HG02623 (cell line): ENCODE results near the gene GLYR1.

Experiments used
- ATAC-seq: cut with Tn5 transposase; IDR thresholded peaks from one replicate; pipeline ENCODE4 v1.9.1; 2021; ENCODE audit warnings: moderate library complexity; ENCODE audit not compliant: unreplicated experiment

Gene GLYR1

DNA sequence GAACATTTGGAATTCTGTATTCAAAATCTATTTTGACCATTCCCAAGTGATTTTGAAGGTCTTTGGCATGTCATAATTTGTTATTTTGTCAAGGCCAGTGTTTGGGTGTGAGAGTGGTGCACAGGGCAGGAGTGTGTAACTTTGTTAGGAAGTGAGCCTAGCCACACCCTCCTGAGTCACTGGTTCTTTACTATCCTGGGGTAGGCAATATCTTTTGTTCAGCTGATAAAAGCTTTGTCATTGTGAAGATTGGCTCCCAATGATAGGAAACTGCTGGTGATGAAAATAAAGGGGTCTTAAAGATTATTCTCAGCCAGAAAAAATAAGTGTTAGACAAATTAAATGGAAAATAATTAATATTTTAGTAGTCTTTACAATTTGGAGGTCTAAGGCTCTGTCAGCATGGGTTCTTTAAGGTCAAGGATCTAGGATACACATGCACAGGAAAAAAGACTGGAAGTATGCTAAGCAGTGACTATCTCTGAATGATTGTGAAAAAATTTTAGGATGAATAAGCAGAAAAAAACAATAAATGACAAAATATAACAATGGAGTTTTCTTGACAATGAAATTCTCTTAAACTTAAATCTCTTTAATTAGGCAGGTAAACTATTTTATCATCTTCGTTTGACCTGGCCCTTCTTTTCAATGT, 5.3 kb upstream of the GLYR1 start:
- no peak for ATAC-seq

DNA sequence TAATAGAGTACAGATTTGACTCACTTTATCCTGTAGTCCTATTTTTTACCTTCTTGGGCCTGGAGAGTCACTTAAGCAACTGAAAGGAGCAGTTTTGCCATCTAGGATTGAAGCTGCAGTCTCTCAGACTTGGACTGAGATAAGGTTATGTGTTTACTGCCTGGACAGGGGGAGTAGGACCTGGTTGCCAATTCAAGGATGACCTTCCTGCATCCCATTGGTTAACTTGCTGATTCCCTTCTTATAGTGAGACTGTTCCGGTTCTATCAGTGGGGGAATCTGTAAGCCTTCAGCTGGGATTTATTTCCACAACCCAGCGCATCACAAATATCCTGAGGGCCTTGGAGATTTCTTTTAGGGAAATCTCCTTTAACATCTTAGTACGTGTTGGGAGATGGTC, 3.1 kb upstream of the GLYR1 start:
- no peak for ATAC-seq

DNA sequence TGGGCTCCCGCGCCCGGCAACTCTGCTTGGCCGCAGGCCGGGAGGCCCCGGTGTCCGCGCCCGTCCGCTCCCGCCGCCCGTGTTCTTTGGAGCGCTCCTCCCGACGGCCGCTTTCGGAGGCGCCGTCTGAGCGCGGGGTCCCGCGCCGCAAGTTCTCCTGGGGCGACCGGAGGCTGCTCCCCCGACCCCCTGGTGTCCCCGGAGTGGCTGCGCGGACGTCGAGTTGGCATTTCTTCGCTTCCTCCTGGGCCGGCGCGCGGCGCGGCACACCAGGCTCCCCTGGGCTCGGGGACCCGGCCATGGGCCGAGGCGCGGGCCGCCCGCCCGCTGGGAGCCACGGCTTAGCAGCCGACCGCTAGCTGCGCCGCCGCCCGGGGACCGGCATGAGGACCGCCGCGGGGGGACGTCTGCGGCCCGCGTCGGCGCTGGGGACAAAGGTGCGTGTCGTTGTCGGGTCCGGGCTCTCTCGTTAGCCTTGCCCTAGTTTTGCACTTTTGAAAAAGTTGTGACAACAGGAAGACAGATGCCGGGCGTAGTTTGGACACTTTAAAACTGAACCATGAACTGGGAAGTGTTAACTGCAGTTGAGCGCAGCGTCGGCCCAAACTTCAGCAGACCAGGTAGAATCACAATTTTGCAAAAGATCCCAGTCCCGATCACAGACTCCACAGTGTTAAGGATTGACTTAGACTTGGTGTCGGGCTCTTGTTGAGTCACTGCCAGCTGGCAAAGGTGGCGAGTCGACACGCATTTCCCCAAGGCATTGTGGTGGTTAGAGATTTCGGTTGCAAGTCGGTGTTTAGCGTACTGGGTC, 893 bp upstream of the GLYR1 start:
- peak; percentile 15 for ATAC-seq

DNA sequence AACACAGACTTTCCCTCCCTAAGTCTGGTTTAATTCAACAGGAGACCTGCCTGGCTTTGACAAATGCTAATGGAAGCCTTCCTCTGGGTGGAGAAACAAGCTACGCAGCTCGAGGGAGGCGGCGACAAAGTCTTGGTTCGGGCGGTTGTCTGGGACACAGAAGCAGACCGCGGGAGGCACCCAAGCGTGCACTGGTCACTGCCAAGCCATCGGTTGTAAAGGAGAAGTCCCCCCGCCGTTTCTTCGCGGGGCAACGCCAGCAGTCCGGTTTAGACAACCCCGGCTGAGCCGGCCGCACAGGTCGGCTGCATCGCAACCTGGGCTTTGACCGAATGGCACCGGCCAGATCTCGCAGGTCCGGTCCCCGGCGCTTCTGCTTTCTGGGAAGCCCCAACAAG, 586 bp downstream of the GLYR1 start:
- no peak for ATAC-seq

DNA sequence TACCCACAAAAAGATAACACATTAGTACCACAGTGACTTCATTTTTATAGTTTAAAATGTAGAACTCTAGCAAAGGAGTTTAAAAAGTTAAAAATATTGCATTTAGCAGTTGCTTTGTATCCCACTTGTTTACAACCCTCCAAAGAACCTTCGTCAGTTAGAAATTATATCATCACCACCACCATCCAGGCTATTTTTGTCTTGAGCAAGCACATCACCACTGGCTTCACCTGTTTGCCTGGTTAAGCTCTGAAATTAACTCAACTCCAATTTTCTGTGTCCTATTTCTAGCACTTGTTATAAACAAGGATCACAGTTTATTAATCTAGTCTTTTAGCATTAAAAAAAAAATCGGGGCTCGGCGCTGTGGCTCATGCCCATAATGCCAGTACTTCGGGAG, 6.1 kb downstream of the GLYR1 start:
- ATAC-seq: no peak

DNA sequence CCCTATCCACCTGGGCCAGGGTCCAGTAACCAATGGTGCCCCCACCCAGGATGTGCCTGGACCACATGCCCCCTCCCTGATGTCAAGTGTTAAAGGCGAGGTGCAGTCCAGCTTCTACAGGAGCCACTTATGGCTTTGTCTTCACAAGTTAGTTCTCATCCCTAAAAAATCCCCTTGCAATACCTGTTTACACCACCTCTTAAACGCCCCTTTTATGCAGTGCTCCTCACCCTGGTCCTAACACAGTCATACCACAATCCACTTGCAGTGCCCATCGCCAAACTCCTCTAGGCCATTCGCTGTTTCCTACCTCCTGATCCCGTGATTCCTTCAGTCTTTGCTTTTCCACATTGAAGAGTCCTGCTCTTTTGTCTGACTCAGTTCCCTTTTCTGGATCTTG, 7.1 kb downstream of the GLYR1 start:
- no peak for ATAC-seq

DNA sequence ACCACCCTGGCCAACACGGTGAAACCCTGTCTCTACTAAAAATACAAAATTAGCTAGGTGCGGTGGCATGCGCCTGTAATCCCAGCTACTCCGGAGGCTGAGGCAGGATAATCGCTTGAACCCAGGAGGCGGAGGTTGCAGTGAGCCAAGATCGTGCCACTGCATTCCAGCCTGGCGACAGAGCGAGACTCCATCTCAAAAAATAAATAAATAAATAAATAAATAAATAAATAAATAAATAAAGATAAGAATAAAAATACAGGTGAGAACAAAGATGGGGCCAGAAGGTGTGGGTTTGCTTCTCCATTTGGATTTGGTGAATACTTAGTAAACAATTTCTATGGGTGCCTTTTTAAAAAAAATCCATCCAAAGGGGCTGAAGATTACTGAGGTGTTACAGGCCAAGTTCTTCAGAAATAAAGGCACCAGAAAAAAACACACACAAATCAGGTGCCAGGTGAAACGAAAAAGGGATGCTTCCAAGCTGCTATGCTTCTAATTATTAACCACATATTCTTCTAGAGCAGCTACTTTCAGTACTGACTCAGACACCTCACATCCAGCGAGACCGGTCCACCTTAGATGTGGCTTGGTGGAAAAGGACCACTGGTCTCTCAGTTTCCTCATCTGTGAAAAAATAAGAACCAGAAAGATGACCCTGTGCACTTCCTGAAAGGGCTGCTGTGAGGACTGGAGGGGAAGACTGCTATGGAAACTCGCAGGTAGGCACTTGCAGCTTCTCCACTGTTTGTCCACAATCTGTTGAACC, 9.2 kb downstream of the GLYR1 start:
- no peak for ATAC-seq

DNA sequence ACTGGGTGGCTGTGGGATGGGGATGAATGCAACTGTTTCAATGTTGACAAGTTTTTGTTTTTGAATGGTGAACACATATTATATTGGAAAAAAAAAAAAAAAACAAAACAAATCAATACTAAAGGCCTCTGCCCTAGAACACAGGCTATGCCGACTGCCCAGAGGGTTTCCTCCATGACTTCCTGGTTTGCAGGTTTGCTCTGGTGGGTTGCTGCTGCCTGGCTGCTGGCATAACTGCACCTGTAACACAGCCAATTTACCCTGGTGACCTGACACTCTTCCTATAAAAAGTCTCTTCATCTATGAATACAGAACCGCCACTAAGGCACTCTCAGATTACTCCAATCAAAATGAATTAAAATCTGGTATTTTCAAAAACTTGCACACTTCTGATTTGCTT, 10.4 kb downstream of the GLYR1 start:
- no peak for ATAC-seq

DNA sequence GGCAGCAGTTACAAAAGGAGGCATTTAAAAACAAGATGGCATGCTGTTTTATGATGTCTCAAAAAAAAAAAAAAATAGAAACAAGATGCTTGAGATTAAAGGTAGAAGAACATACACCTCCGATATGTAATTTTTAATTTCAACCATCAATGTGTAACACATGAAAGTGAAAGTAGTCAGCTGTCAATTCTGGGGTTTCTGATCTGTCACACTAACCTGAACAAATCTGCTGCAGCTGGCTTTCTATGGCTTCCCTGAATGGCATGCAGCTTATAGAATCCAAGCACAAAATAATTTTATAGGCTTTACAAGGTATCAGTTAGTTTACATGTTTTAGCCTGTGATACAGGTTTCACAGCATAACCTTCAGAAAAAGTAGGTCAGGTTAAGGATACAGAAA, 13.5 kb downstream of the GLYR1 start:
- ATAC-seq: no peak

DNA sequence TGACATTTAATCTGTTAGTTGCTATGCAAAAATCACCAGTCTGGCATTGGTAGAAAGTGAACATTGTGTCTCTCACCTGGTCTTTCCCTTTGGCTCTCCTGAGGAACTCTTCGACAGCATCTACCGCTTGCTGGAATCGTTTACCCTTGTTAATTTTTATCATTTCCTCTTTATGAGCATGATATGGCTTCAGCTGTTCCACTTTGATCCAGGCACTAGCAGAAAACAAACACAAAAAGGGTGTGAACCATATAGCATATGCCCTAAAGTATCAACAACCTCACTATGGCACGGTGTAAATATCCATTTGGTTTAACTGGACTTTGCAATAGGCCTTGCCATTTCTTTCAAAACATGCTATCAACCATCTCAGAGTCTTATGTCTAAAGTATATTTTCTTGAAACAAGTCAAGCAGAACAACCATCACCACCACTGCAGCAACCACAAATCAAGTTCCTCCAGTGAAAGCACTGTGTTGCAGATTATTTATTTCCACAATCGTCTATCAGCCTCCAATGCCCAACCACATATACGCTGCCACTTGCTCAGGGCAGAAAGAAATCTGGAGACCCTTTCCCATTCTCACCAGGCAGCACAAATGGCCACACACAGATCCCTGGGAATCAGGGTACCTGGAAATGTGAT, 14.3 kb downstream of the GLYR1 start:
- ATAC-seq: no peak

DNA sequence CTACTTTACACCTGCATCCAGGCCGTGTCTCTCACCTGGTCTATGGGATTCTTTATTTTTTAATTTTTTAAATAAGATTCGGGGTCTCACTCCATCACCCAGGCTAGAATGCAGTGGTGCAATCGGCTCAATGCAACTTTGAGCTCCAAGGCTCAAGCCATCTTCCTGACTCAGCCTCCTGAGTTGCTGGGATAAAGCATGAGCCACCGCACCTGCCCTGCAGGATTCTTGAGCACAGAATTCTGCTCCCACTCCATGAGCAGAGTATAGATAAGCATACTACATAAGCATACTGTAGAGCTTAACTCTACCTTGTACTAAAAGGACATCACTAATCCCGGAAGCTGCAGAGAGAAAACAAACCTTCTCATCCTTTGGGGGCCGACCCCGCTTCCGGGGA, 15.5 kb downstream of the GLYR1 start:
- no peak for ATAC-seq

DNA sequence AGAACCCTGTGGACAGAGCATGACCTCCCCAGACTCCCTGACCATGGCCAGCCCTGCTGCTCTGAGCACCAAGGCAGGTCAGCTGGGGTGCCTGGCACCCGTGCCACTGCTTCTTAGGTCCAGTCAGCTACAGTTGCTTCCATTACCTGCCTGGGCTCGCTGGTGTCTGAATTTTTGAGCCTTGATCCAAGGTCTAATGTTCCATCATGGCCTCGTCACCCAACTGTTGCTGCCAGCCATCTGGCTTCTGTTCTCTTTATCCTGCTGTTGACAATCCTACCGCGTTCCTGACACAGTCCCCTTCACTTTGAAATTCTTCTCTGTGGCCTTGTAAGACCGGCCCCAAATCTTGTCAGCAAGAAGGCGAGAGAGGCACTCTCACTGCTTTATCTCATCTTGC, 16.7 kb downstream of the GLYR1 start:
- ATAC-seq: no peak

DNA sequence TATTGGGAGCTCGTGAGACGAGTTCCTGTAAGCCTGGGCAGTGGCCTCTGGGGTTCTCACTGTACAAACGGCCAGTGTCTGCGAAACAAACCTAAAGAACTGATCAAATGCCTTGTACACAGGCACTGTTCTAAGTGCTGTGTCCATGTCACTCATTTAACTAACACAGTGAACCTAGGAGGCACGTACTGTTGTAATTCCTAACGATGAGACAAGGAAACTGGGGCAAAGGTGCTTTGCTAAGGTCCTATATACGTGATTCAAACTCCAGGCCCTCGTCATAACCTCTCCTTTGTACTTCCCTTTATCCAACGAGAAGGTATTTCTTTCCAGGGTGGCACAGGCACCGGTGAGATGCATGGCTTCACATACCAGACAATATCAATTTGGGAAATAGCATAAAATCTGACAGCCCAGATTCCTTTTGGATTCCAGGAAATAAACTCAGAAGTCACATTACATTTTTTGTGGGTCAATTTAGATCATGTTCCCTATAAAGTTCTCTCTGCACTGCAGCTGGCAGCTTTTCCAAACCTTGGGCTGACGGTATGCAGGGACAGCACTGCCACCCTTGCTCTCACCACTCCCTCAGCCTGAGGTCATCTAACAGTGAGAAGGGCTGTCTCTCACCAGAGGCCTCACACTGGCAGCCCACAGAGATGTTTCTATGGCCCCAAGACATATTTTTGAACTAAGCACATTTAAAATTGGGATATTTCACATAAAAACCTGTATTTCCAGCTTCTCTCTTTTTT, 18.3 kb downstream of the GLYR1 start:
- no peak for ATAC-seq

DNA sequence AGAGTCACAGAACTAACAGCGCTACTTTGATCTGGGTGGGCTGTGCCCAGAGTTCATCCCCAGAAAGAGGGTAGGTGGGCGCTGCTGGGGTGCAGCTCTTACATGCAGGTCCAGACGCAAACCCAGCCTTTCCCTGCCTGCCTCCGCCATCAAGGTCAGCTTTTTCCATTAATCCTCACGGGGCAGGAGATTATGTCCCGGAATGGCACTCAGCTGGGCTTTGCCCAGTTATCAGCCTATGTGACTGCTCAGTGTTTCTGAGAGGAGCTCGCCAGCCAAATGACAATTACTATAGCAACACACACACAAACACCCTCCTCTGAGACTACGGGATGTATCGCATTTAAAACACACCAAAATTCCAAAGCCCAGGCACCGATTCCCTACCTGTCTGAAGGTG, 20.1 kb downstream of the GLYR1 start:
- ATAC-seq: no peak

DNA sequence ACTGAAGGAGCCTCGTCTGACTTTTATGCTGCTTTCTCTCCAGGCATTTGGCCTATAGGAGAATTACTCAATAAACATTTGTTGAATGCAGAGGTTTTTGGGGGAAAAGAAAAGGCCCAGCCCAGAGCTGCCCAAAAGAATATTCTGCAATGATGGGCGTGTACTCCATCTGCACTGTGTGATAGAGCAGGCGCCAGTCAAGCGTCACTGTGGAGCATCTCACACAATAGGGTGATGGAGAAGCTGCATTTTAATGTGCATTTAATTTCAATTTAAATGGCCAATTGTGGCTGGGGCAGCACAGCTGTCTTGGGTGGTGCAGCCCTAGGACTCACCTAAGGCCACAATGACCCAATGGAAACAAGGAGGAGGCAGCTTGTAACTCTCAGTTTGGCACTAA, 20.6 kb downstream of the GLYR1 start:
- ATAC-seq: no peak

DNA sequence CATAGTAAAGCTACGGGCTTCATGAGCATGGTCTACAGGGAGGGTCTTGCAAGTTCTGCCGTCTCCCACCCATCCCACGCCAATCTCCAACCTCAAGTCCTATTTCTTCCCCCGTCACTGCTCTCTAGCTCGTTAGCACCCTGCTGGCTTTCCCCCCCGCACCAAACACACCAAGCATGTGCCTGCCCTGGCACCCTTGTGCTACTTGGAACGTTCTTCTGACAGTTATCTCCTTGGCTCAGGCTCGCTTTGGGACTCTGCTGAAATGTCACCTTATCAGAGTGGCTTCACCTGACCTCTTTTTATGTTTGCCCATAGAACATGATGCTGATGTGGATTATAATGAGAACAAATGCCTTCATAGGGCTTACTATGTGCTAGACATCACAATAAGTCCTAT, 21.9 kb downstream of the GLYR1 start:
- no peak for ATAC-seq

DNA sequence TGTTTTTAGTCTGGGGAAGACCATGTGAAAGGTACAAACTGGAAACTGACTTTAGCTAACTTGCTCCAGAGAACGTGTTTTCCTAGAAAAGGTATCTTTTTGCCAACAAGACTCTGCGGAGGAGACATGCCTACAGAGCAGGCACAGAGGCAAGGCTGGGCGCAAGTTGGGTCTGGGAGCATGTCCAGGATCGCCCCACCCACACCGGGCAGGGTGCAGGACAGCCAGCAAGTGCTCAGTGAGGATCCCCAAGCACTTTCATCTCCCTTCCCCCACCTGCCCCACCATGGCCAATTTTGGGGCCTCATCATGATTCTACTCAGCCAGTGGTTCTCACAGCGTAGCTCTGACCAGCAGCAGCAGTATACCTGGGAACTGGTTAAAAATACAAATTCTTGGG, 26.4 kb downstream of the GLYR1 start:
- no peak for ATAC-seq

DNA sequence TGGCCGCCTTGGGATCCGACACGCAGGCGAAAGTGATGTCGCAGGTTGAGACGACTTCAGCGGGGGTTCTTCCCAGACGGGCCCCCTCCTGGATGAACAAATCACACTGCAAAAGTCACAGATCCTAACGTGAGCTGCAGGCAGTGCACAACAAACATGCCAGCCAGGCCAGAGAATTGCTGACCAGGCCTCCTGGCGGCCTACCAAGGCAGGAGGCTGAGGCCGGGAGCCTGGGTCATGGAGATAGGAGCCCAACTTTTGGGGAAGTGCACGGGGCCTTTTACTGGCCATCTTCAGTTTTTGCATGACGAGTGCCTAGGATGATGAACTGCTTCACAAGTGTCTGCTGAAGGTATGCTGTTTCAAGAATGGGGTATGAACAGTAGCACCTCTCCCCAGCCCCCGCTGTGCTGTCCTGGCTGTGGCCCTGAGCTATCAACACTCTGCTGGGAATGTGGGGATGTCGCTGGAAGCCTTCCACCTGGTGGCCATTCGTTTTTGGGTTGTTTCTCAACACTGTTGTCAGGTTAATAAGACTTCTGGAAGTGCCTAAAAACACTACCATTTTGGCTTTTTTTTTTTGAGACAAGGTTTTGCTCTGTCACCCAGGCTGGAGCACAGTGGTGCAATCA, 32.4 kb downstream of the GLYR1 start:
- ATAC-seq: no peak

DNA sequence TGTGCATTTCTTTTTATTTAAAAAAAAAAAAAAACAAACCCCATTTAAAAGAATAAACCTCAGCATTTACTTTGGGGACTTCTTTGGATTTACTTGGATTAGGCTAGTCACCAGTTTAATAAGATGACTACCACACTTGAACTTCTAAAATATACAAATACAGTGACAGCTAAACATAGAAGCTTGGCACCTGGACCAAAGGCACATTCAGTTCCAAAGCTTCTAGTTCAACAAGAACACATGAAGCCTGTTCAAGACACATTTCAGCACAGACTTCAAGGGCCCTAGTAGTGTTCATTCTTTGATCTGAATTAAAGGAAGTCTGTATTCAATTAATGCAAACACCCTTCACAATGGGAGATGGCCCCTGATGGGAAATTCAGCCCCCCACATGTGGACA, 33.0 kb downstream of the GLYR1 start:
- ATAC-seq: no peak

DNA sequence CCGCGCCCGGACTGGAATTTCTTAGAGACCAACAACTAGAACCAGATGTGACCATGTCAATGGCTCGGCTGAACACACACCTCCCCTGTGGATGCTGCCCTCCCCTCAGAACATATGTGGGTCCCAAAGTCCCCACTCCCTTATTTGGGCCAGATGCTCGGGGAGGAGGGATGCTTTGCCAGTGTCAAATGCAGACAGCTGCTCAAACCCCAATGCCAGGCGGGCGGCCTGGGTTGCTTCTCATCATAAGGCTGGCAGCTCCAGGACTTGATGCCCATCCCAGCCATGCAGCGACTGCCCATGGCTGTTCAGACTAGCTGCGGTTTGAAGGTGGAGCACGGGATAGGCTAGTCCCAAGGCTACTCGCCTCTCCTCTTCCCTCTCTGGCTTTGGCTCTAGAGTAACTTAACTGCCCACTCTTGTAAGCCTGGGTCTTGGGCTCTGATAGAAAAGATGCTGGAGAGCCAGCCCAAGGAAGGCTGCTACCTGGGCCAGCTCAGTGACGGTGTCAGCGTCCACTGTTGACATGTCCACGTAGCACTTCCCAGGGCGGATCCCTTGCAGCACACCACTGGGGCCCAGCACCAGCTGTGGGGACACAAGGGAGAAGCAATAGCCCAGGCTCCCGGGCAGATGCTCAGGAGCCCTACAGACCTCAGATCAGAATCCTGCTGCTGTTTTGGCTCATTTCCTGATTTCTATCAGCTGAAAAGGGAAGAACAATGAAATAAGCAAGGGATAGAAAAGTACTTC, 33.7 kb downstream of the GLYR1 start:
- no peak for ATAC-seq
